A673 (cell line): ENCODE measurements around the gene TBX3. TPM values are rescaled to one million over a fixed set of nuclear protein-coding genes. Genes with fewer than 3 reads are reported as not detected.

Experiments used
- BruUV-seq: library from RNA; stranded (reverse); fragments of 400-500 nt; replicated peaks from 2 replicates; lab custom pipeline; 2021; lab: Mats Ljungman, UMichigan
- CTCF ChIA-PET: fragments of 300-600 bp; sonication (Branson Sonifier 250); formaldehyde crosslinking; loops from one replicate; lab custom pipeline; 2022; ENCODE audit warnings: antibody characterized with exemption; lab: Charles Lee
- POLR2A ChIA-PET: fragments of 300-600 bp; sonication (Branson Sonifier 250); formaldehyde crosslinking; loops from one replicate; lab custom pipeline; 2022; ENCODE audit warnings: antibody characterized with exemption; ENCODE audit not compliant: low non-redundant PET; lab: Charles Lee
- DNase-seq: peaks from one replicate; pipeline ENCODE4 v3.0.0-alpha.2; 2015; ENCODE audit warnings: low spot score
- H3K27ac ChIP-seq: fragments of 200-600 bp; sonication (generic); 2 replicates; pipeline ENCODE4 v1.5.1; 2016; ENCODE audit warnings: mixed run types, low read depth, mild to moderate bottlenecking, mixed read lengths, antibody characterized with exemption, low read length; ENCODE audit not compliant: poor library complexity, severe bottlenecking
- H3K27me3 ChIP-seq: fragments of 200-600 bp; sonication (generic); replicated peaks from 2 replicates; pipeline ENCODE4 v1.6.1; 2017; ENCODE audit warnings: mixed run types, low read depth, mild to moderate bottlenecking, mixed read lengths, antibody characterized with exemption, low read length; ENCODE audit not compliant: insufficient read depth, poor library complexity
- H3K36me3 ChIP-seq: fragments of 200-600 bp; sonication (generic); 2 replicates; pipeline ENCODE4 v1.6.1; 2016; ENCODE audit warnings: mixed run types, mild to moderate bottlenecking, mixed read lengths, antibody characterized with exemption, low read length; ENCODE audit not compliant: insufficient read depth, poor library complexity, severe bottlenecking
- H3K4me1 ChIP-seq: fragments of 200-600 bp; sonication (generic); 2 replicates; pipeline ENCODE4 v1.6.1; 2017; ENCODE audit warnings: mixed run types, mild to moderate bottlenecking, mixed read lengths, antibody characterized with exemption, low read length; ENCODE audit not compliant: insufficient read depth, poor library complexity, severe bottlenecking
- H3K4me3 ChIP-seq: fragments of 200-600 bp; sonication (generic); 2 replicates; pipeline ENCODE4 v1.5.1; 2016; ENCODE audit warnings: low read depth, mixed run types, mild to moderate bottlenecking, mixed read lengths, low read length; ENCODE audit not compliant: poor library complexity, severe bottlenecking
- H3K9me3 ChIP-seq: fragments of 200-600 bp; sonication (generic); 2 replicates; pipeline ENCODE4 v1.6.1; 2016; ENCODE audit warnings: mixed run types, low read depth, mild to moderate bottlenecking, mixed read lengths, antibody characterized with exemption, low read length; ENCODE audit not compliant: poor library complexity, severe bottlenecking
- CTCF ChIP-seq: fragments of 300-800, 200-600 bp; sonication (generic); conservative IDR thresholded peaks from 2 replicates; pipeline ENCODE4 v1.5.1; 2017; ENCODE audit warnings: low read depth, mild to moderate bottlenecking, antibody characterized with exemption, low read length, moderate library complexity, mixed read lengths
- EZH2 ChIP-seq: fragments of 200-600 bp; sonication (generic); IDR thresholded peaks from 2 replicates; pipeline ENCODE4 v1.6.1; 2017; ENCODE audit warnings: borderline replicate concordance, low read depth, mild to moderate bottlenecking, mixed read lengths, antibody characterized with exemption, low read length; ENCODE audit not compliant: poor library complexity, severe bottlenecking
- intact Hi-C: fragments of 100-400 bp; cut with micrococcal nuclease; formaldehyde crosslinking; loops from one replicate; pipeline ENCODE4 v1.10.0; 2022; ENCODE audit not compliant: unreplicated experiment
- total RNA-seq: library from RNA; stranded (reverse); gene quantifications from 2 replicates; pipeline ENCODE4 v1.2.3, GENCODE V29; 2021

Gene TBX3
- total RNA-seq, 1 experiment from 2014 or later, result 1.4 TPM

- BruUV-seq, result no TSS peak
- no peaks in the 10 kb centered on the region for H3K4me1 ChIP-seq
- no peak overlapping the region for H3K4me3 ChIP-seq
- H3K9me3 ChIP-seq, result no peaks in the 10 kb centered on the region
- TF ChIP-seq CTCF, result no peak
- TF ChIP-seq EZH2, result no peak
- no peaks in the 10 kb centered on the region for H3K36me3 ChIP-seq
- intact Hi-C loops, result no loop called here
- ChIA-PET CTCF (interaction anchor here (0.6 kb wide), 1 partner anchor 1216 kb away, joined by 5 read pairs; no protein-coding TSS in a partner anchor), POLR2A (no interaction called here)
- no peak for DNase-seq
- H3K27me3 ChIP-seq, result peaks cover 26% of the 10 kb centered on the region
- H3K27ac ChIP-seq, result no peak overlapping the region
These were observed 5.3 kb downstream of the TBX3 start for GRCh38 chr12:114678718-114679117.

- Histone ChIP-seq H3K27ac (no peak overlapping the region), H3K27me3 (peaks cover 19% of the 10 kb centered on the region), H3K36me3 (no peaks in the 10 kb centered on the region), H3K4me3 (no peak overlapping the region), H3K9me3 (no peaks in the 10 kb centered on the region), H3K4me1 (no peaks in the 10 kb centered on the region)
- intact Hi-C loops, result no loop called here
- no TSS peak for BruUV-seq
- TF ChIP-seq EZH2 (no peak), CTCF (no peak)
- POLR2A ChIA-PET, result no interaction called here
- CTCF ChIA-PET, result interaction anchor here (0.6 kb wide), 1 partner anchor 1217 kb away, joined by 5 read pairs; no protein-coding TSS in a partner anchor
- DNase-seq, result no peak
These were observed 5.9 kb downstream of the TBX3 start for GRCh38 chr12:114678028-114678427.

- Histone ChIP-seq H3K27me3 (peaks cover 1% of the 10 kb centered on the region), H3K36me3 (no peaks in the 10 kb centered on the region), H3K27ac (no peak overlapping the region), H3K9me3 (no peaks in the 10 kb centered on the region), H3K4me1 (no peaks in the 10 kb centered on the region), H3K4me3 (no peak overlapping the region)
- ChIA-PET CTCF (interaction anchor here (0.6 kb wide), 1 partner anchor 255 kb away, joined by 4 read pairs; no protein-coding TSS in a partner anchor), POLR2A (no interaction called here)
- intact Hi-C loops, result no loop called here
- TF ChIP-seq CTCF (no peak), EZH2 (no peak)
- no TSS peak for BruUV-seq
- DNase-seq, result no peak
These were observed 7.7 kb downstream of the TBX3 start for GRCh38 chr12:114676142-114676741.
